Right atrium auricular region (tissue), 2 donors: ENCODE results near the gene TBCD. TPM values are rescaled to one million over a fixed set of nuclear protein-coding genes. Genes with fewer than 3 reads are reported as not detected.

Experiments used
- DNase-seq: peaks from one replicate; pipeline ENCODE4 v3.0.0-alpha.2; 2019; ENCODE audit warnings: low spot score
- H3K27ac ChIP-seq, 2 donors: fragments of 200-600 bp; sonication (generic); 1 replicate in 1 of 2; 2 replicates in 1 of 2; pipeline ENCODE4 v1.5.1; 2016 to 2019
- H3K27me3 ChIP-seq, 2 donors: fragments of 200-600 bp; sonication (generic); one replicate each; pipeline versions ENCODE4 v1.5.1 to v1.6.0; 2017 to 2019
- H3K36me3 ChIP-seq: fragments of 200-600 bp; sonication (generic); one replicate; pipeline ENCODE4 v1.5.1; 2016
- H3K4me1 ChIP-seq, 2 donors: fragments of 200-600 bp; sonication (generic); one replicate each; pipeline versions ENCODE4 v1.5.1 to v1.6.0; 2017 to 2019
- H3K4me3 ChIP-seq, 2 donors: fragments of 200-600 bp; sonication (generic); 1 replicate in 1 of 2; 2 replicates in 1 of 2; pipeline ENCODE4 v1.5.1; 2017 to 2019; ENCODE audit warnings: mild to moderate bottlenecking in 1 of 2, moderate library complexity in 1 of 2
- H3K9me3 ChIP-seq, 2 donors: fragments of 200-600 bp; sonication (generic); one replicate each; pipeline ENCODE4 v1.5.1; 2019
- CTCF ChIP-seq, 2 donors: fragments of 200-600 bp; sonication (generic); IDR thresholded peaks; one replicate each; pipeline ENCODE4 v1.5.1; 2019; ENCODE audit warnings: antibody characterized with exemption in 2 of 2
- total RNA-seq, 2 donors: library from RNA; depleted of rRNA; stranded (reverse); fragments of >200 nt; gene quantifications; one replicate each; pipeline ENCODE4 v1.1.0, GENCODE V29; 2016

TBCD gene
- total RNA-seq = 10 to 100 TPM; 19.4 to 29.6 TPM

- Histone ChIP-seq H3K4me1 (peaks cover 0 to 21% of the 10 kb centered on the region in 2 donors), H3K4me3 (peak within 1 kb of the TSS; percentile 82 to 84), H3K27ac (peak within 1 kb of the TSS; percentile 89 to 90), H3K9me3 (no peaks in the 10 kb centered on the region), H3K36me3 (peaks cover under 1% of the 10 kb centered on the region), H3K27me3 (no peaks in the 10 kb centered on the region)
- peak in 1 of 2 donors; percentile 14 for TF ChIP-seq CTCF (IDR thresholded peaks at IDR 0.05)
- DNase-seq = peak; percentile 81
These were observed at the start of gene TBCD for GRCh38 chr17:82751571-82752370. TSS of gene TBCD (plus strand) at chr17:82752065. CDS start at chr17:82752194, 129 bp downstream.

GRCh38 chr17:82702231-82702927, 49.5 kb upstream of the TBCD start:
- no peak overlapping the region for H3K27ac ChIP-seq
- no peak for DNase-seq
- H3K27me3 ChIP-seq = no peaks in the 10 kb centered on the region
- no peaks in the 10 kb centered on the region for H3K9me3 ChIP-seq
- no peak overlapping the region for H3K4me3 ChIP-seq
- TF ChIP-seq CTCF (IDR thresholded peaks at IDR 0.05) = no peak
- H3K4me1 ChIP-seq = peaks cover 0 to 14% of the 10 kb centered on the region in 2 donors
- H3K36me3 ChIP-seq = no peaks in the 10 kb centered on the region

DNA sequence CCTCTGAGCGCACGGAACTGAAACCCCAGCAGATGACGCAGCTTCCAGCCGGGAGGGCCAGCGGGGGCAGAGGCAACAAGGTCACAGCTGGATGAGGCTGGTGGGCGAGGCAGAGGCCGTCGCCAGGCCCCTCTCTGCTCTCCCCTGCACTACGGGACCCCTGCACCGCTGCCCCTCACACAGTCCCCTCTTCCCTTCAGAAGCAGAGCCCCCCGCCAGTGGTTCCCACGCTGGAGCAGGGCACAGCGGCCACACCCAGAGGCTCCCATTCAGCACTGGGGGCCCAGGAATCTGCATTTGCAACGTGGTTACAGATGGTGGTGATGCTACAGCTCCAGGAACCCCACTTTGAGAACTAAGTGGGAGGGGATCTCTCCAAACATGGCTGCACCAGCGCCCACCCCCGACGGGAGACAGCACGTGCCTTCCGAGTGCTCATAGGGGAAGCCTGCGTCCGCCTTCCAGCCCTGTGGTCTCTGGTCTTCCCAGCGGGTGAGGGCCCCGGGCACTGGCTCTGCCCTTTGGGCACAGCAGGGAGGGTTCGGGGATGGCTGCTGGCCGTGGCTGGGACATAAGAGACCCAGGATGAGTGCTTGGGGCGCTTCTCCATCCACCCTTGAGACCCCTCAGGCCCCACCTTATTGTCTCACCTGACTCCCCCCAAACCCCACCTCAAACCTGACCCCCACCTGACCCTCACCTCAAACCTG, 48.7 kb upstream of the TBCD start:
- Histone ChIP-seq H3K4me3 (no peak overlapping the region), H3K9me3 (no peaks in the 10 kb centered on the region), H3K36me3 (no peaks in the 10 kb centered on the region), H3K27me3 (no peaks in the 10 kb centered on the region), H3K4me1 (peaks cover 0 to 8% of the 10 kb centered on the region in 2 donors), H3K27ac (no peak overlapping the region)
- DNase-seq = no peak
- TF ChIP-seq CTCF (IDR thresholded peaks at IDR 0.05) = no peak

DNA sequence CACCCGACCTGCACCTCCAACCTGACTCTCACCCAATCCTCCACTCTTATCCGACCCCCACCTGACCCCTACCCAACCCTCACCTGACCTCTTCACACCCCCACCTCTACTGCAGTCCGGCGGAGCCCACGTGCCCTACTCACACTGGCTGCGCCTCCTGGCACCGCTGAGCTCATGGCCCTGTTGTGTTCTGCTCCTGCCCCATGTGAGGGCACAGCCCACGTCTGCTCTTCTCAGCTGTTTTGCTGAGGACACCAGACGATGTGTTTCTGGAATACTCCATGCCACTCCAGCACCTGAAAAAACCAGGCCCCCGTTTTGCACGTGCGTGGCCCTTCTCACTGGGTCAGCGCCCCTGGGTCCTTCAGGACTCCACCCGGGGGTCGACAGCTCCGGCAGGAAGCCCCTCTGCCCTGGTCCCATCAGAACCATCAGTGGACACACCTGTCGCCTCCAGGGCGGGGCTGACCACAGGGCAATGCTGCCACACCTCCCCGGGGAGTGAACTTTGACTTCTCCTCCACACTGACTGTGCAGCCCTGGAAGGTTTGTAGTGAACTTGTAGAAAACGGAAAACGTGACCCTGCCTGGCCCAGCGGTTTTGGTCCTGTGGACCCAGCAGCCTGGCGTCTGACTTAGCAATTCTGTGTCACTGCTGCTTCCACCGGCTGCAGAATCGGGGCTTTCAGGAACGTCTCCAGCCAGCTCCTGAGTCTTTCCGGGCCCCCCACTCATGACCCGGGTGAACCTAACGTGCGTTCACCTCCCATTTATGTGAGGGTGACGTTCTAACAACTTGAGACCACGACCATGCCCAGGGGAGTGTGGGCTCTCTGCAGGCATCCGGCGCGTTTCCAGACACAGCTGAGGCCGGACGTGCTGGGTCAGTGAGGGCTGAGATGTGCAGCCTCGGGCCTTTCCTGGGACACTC, 47.7 kb upstream of the TBCD start:
- no peak for DNase-seq
- no peak overlapping the region for H3K4me3 ChIP-seq
- H3K27me3 ChIP-seq = no peaks in the 10 kb centered on the region
- no peaks in the 10 kb centered on the region for H3K9me3 ChIP-seq
- TF ChIP-seq CTCF (IDR thresholded peaks at IDR 0.05) = no peak
- peaks cover 0 to 5% of the 10 kb centered on the region in 2 donors for H3K4me1 ChIP-seq
- no peak overlapping the region for H3K27ac ChIP-seq
- no peaks in the 10 kb centered on the region for H3K36me3 ChIP-seq

- no peaks in the 10 kb centered on the region for H3K4me1 ChIP-seq
- H3K36me3 ChIP-seq = no peaks in the 10 kb centered on the region
- TF ChIP-seq CTCF (IDR thresholded peaks at IDR 0.05) = no peak
- no peaks in the 10 kb centered on the region for H3K9me3 ChIP-seq
- no peaks in the 10 kb centered on the region for H3K27me3 ChIP-seq
- H3K27ac ChIP-seq = no peak overlapping the region
- no peak for DNase-seq
- H3K4me3 ChIP-seq = no peak overlapping the region
These were observed 47.0 kb upstream of the TBCD start for GRCh38 chr17:82704886-82705285.
